Lung (tissue), 12 donors: ENCODE measurements around the gene TMEM100. TPM values are rescaled to one million over a fixed set of nuclear protein-coding genes. Genes with fewer than 3 reads are reported as not detected.

Experiments
- ATAC-seq: fragments of 200-7000 bp; cut with Tn5 transposase; one replicate; pipeline ENCODE4 v1.9.1; 2020; ENCODE audit warnings: moderate number of reproducible peaks; ENCODE audit not compliant: insufficient read depth, low FRiP score
- DNase-seq, 3 donors: peaks; one replicate each; pipeline ENCODE4 v3.0.0-alpha.2; 2013 to 2017
- H3K27ac ChIP-seq, 2 donors: one replicate each; pipeline ENCODE4 v1.5.1; 2013; ENCODE audit warnings: mild to moderate bottlenecking in 2 of 2, moderate library complexity in 2 of 2, control low read depth in 1 of 2, inconsistent platforms in 1 of 2, low read depth in 1 of 2, low read length in 1 of 2
- H3K27me3 ChIP-seq, 3 donors: one replicate each; pipeline ENCODE4 v1.5.1; 2013; ENCODE audit warnings: low read length in 2 of 3; ENCODE audit not compliant: control insufficient read depth in 3 of 3, insufficient read depth in 3 of 3
- H3K36me3 ChIP-seq, 4 donors: one replicate each; pipeline ENCODE4 v1.5.1; 2013; ENCODE audit warnings: low read length in 4 of 4, mild to moderate bottlenecking in 1 of 4, moderate library complexity in 1 of 4; ENCODE audit not compliant: control insufficient read depth in 4 of 4, insufficient read depth in 4 of 4
- H3K4me1 ChIP-seq, 5 donors: one replicate each; pipeline ENCODE4 v1.5.1; 2013; ENCODE audit warnings: low read length in 5 of 5, mild to moderate bottlenecking in 2 of 5, moderate library complexity in 1 of 5; ENCODE audit not compliant: control insufficient read depth in 5 of 5, insufficient read depth in 5 of 5
- H3K4me3 ChIP-seq: one replicate; pipeline ENCODE4 v1.5.1; 2013; ENCODE audit warnings: mild to moderate bottlenecking, control low read depth, moderate library complexity
- H3K9ac ChIP-seq, 2 donors: one replicate each; pipeline ENCODE4 v1.5.1; 2013; ENCODE audit warnings: low read length in 2 of 2, control low read depth in 1 of 2; ENCODE audit not compliant: insufficient read depth in 1 of 2
- H3K9me3 ChIP-seq, 4 donors: one replicate each; pipeline ENCODE4 v1.5.1; 2013; ENCODE audit warnings: low read length in 3 of 4, mild to moderate bottlenecking in 1 of 4, moderate library complexity in 1 of 4; ENCODE audit not compliant: control insufficient read depth in 4 of 4, insufficient read depth in 3 of 4
- CTCF ChIP-seq: IDR thresholded peaks from 2 replicates; pipeline ENCODE4 v1.5.1; 2012; ENCODE audit warnings: mild to moderate bottlenecking; ENCODE audit errors: control extremely low read depth, extremely low read depth
- WGBS, 2 donors: extraction: QIAGEN DNeasy Blood & Tissue Kit; methylation state at CpG; one replicate each; pipeline ENCODE4 v1.1.7; 2013; 5-methylcytosine and 5-hydroxymethylcytosine counted together
- polyA plus RNA-seq, 2 donors: library from polyadenylated mRNA; stranded (reverse); fragments of 200-250 nt; gene quantifications; one replicate each; pipeline ENCODE4 v1.2.1, GENCODE V29; 2013
- total RNA-seq, 2 donors: library from RNA; depleted of rRNA in 1 of 2; stranded (reverse); fragments of >200 nt in 1 of 2; gene quantifications; one replicate each; pipeline ENCODE4 v1.2.1, GENCODE V29; 2014 to 2021
- donor health status: control.
- donor health status: control.
- donor health status: Bipolar disorder and iron deficiency.
- donor health status: healthy.
- donor health status: DM: yes; HTN: yes; CAD: no.

Gene TMEM100
- total and polyA plus RNA-seq, 4 donors = 63.6 to 127 (median 83.4) TPM

- Histone ChIP-seq H3K9ac (no peak overlapping the region), H3K9me3 (no peaks in the 10 kb centered on the region), H3K27ac (no peak overlapping the region), H3K4me1 (peaks cover 3 to 18% (median 15%) of the 10 kb centered on the region in 5 donors), H3K4me3 (no peak overlapping the region), H3K27me3 (no peaks in the 10 kb centered on the region), H3K36me3 (peaks cover 0 to 5% (median 1%) of the 10 kb centered on the region in 4 donors)
- TF ChIP-seq CTCF = no peak
- no peak for DNase-seq
- no peak for ATAC-seq
- WGBS, 2 donors = 93 to 94% methylated on average over 2 of the region's 2 CpGs
Observed at GRCh38 chr17:55756689-55757088, 34.0 kb upstream of the TMEM100 start.

- Histone ChIP-seq H3K4me1 (peaks cover 5 to 11% (median 9%) of the 10 kb centered on the region in 5 donors), H3K27ac (peak overlapping the region; percentile 22 to 96), H3K27me3 (no peaks in the 10 kb centered on the region), H3K9ac (peak overlapping the region in 1 of 2 donors; percentile 84), H3K4me3 (peak overlapping the region; percentile 85), H3K36me3 (peaks cover 0 to 5% (median 1%) of the 10 kb centered on the region in 4 donors), H3K9me3 (no peaks in the 10 kb centered on the region)
- no peak for TF ChIP-seq CTCF
- ATAC-seq (no peak), DNase-seq (no peak)
- WGBS, 2 donors = 68 to 73% methylated on average over 4 of the region's 4 CpGs
Observed at GRCh38 chr17:55751720-55752250, 29.1 kb upstream of the TMEM100 start.

GRCh38 chr17:55750750-55751657, 28.3 kb upstream of the TMEM100 start, which contains the start of gene PCTP:
PCTP (plus strand) TSS chr17:55751051; CDS start chr17:55751104, 53 bp downstream.
- peak within 1 kb of the TSS; percentile 6 to 84 for H3K9ac ChIP-seq
- peaks cover 0 to 5% (median 1%) of the 10 kb centered on the region in 4 donors for H3K36me3 ChIP-seq
- 1 to 2% methylated on average over 52 to 53 of the region's 53 CpGs for WGBS, 2 donors
- peak within 1 kb of the TSS; percentile 90 to 96 for H3K27ac ChIP-seq
- peaks cover 5 to 11% (median 7%) of the 10 kb centered on the region in 5 donors for H3K4me1 ChIP-seq
- H3K4me3 ChIP-seq = peak within 1 kb of the TSS; percentile 85
- no peak for TF ChIP-seq CTCF
- no peaks in the 10 kb centered on the region for H3K9me3 ChIP-seq
- ATAC-seq (peak; percentile 99), DNase-seq (peak; percentile 93 to 94 (median 94))
- H3K27me3 ChIP-seq = no peaks in the 10 kb centered on the region
